WTC11 (cell line): ENCODE data around the gene STEAP1B. TPM values are rescaled to one million over a fixed set of nuclear protein-coding genes. Genes with fewer than 3 reads are reported as not detected.

Source experiments
- ATAC-seq: fragments of 200-7000 bp; cut with Tn5 transposase; 2 replicates; pipeline ENCODE4 v1.10.0; 2021; ENCODE audit warnings: mild to moderate bottlenecking, moderate library complexity
- CTCF ChIA-PET: fragments of 300-600 bp; sonication (Branson Sonifier 250); formaldehyde crosslinking; loops from one replicate; lab custom pipeline; 2021; ENCODE audit warnings: antibody characterized with exemption; lab: Charles Lee
- POLR2A ChIA-PET: fragments of 350-600 bp; sonication (Branson Sonifier 250); formaldehyde crosslinking; loops from one replicate; lab custom pipeline; 2021; ENCODE audit warnings: antibody characterized with exemption; lab: Charles Lee
- DNase-seq: peaks from one replicate; pipeline ENCODE4 v3.0.0; 2021; ENCODE audit warnings: low spot score
- H3K27ac Mint-ChIP-seq: 2 replicates; pipeline ENCODE4 v1.8.0; 2021; ENCODE audit warnings: mixed read lengths
- H3K27me3 Mint-ChIP-seq: 2 replicates; pipeline ENCODE4 v1.8.0; 2021; ENCODE audit warnings: low read depth, mild to moderate bottlenecking, moderate library complexity, mixed read lengths
- H3K36me3 Mint-ChIP-seq: 2 replicates; pipeline ENCODE4 v1.8.0; 2021; ENCODE audit warnings: mixed read lengths
- H3K4me1 Mint-ChIP-seq: 2 replicates; pipeline ENCODE4 v1.8.0; 2022; ENCODE audit warnings: mixed read lengths
- H3K4me3 Mint-ChIP-seq: 2 replicates; pipeline ENCODE4 v1.8.0; 2021; ENCODE audit warnings: mild to moderate bottlenecking, moderate library complexity, mixed read lengths
- H3K9me3 Mint-ChIP-seq: 2 replicates; pipeline ENCODE4 v1.8.0; 2021; ENCODE audit warnings: mixed read lengths
- AFF4 ChIP-seq: sonication (generic); formaldehyde crosslinking; IDR thresholded peaks from 2 replicates; pipeline ENCODE4 v1.8.1; 2023; ENCODE audit warnings: mild to moderate bottlenecking, missing genetic modification reagents, borderline replicate concordance
- CTCF ChIP-seq: fragments of 200-600 bp; IDR thresholded peaks from 2 replicates; pipeline ENCODE4 v1.8.0; 2022; ENCODE audit warnings: antibody characterized with exemption
- E2F4 ChIP-seq: sonication (generic); formaldehyde crosslinking; IDR thresholded peaks from 2 replicates; pipeline ENCODE4 v1.8.1; 2022; ENCODE audit warnings: low read depth, mild to moderate bottlenecking, moderate library complexity, missing genetic modification reagents, borderline replicate concordance
- GABPB1 ChIP-seq: sonication (generic); formaldehyde crosslinking; IDR thresholded peaks from 2 replicates; pipeline ENCODE4 v1.8.1; 2023; ENCODE audit warnings: mild to moderate bottlenecking, missing genetic modification reagents
- KAT7 ChIP-seq: sonication (generic); formaldehyde crosslinking; IDR thresholded peaks from 2 replicates; pipeline ENCODE4 v1.8.1; 2023; ENCODE audit warnings: missing genetic modification reagents, mild to moderate bottlenecking, borderline replicate concordance
- NR1H2 ChIP-seq: sonication (generic); formaldehyde crosslinking; IDR thresholded peaks from 2 replicates; pipeline ENCODE4 v1.9.0; 2021; ENCODE audit warnings: mild to moderate bottlenecking, moderate library complexity, missing genetic modification reagents
- NR2C2 ChIP-seq: sonication (generic); formaldehyde crosslinking; IDR thresholded peaks from 2 replicates; pipeline ENCODE4 v1.8.0; 2022; ENCODE audit warnings: mild to moderate bottlenecking, missing genetic modification reagents
- PRDM15 ChIP-seq: sonication (generic); formaldehyde crosslinking; IDR thresholded peaks from 2 replicates; pipeline ENCODE4 v1.8.0; 2022; ENCODE audit warnings: missing genetic modification reagents
- SMAD4 ChIP-seq: sonication (generic); formaldehyde crosslinking; IDR thresholded peaks from 2 replicates; pipeline ENCODE4 v1.8.0; 2022; ENCODE audit warnings: mild to moderate bottlenecking, missing genetic modification reagents
- total RNA-seq: library from RNA; stranded (reverse); gene quantifications from 3 replicates; pipeline ENCODE4 v1.2.3, GENCODE V29; 2021
- TF ChIP-seq, protein P1 (sequence below): sonication (generic); formaldehyde crosslinking; IDR thresholded peaks from 2 replicates; pipeline ENCODE4 v1.8.1; 2023; ENCODE audit warnings: mild to moderate bottlenecking, missing genetic modification reagents
- TF ChIP-seq, protein P2 (sequence below): fragments of 250-450 bp; sonication (Bioruptor Pico); IDR thresholded peaks from 2 replicates; pipeline ENCODE4 v1.8.0; 2021; ENCODE audit warnings: mild to moderate bottlenecking

Gene STEAP1B
- total RNA-seq, 1 experiment from 2014 or later = 5.5 TPM

DNA sequence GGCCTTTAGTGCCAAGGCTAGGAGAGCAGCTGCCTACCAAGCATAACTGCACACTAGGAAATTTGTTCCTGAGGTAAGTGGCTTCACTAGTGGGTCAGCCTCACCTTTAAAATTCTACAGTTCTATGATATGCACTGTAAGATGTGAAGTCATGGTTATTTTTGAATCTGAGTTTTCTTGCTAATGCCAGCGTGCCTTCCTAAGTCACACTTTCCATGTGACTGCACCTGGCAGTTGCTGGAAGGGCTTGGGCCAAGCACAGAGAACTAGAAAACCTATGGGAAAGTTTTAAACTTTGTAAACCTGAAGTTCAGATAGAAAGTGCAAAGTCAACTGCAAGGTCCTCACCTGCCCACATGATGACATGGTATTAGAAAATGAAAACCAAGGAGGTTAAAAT, 42.5 kb downstream of the STEAP1B start:
- ChIA-PET POLR2A (interaction anchor here (1.0 kb wide), 1 partner anchor 12 kb away, joined by 3 read pairs; no protein-coding TSS in a partner anchor), CTCF (interaction anchor here (2.2 kb wide), 1 partner anchor 348 kb away, joined by 9 read pairs; no protein-coding TSS in a partner anchor)
- H3K4me3 Mint-ChIP-seq = no peak overlapping the region
- no peak for DNase-seq
- no peaks in the 10 kb centered on the region for H3K27me3 Mint-ChIP-seq
- peaks cover 8% of the 10 kb centered on the region for H3K4me1 Mint-ChIP-seq
- H3K9me3 Mint-ChIP-seq = no peaks in the 10 kb centered on the region
- H3K36me3 Mint-ChIP-seq = no peaks in the 10 kb centered on the region
- TF ChIP-seq E2F4 (CRISPR knock-in tag) = no peak
- TF ChIP-seq CTCF = no peak
- TF ChIP-seq, protein P1, sequence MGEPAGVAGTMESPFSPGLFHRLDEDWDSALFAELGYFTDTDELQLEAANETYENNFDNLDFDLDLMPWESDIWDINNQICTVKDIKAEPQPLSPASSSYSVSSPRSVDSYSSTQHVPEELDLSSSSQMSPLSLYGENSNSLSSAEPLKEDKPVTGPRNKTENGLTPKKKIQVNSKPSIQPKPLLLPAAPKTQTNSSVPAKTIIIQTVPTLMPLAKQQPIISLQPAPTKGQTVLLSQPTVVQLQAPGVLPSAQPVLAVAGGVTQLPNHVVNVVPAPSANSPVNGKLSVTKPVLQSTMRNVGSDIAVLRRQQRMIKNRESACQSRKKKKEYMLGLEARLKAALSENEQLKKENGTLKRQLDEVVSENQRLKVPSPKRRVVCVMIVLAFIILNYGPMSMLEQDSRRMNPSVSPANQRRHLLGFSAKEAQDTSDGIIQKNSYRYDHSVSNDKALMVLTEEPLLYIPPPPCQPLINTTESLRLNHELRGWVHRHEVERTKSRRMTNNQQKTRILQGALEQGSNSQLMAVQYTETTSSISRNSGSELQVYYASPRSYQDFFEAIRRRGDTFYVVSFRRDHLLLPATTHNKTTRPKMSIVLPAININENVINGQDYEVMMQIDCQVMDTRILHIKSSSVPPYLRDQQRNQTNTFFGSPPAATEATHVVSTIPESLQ (CRISPR knock-in tag) = no peak
- no peak for TF ChIP-seq PRDM15 (CRISPR knock-in tag)
- no peak for TF ChIP-seq NR2C2 (CRISPR knock-in tag)
- no peak for TF ChIP-seq KAT7
- TF ChIP-seq GABPB1 (CRISPR knock-in tag) = no peak
- no peak for TF ChIP-seq AFF4 (CRISPR knock-in tag)
- TF ChIP-seq NR1H2 (CRISPR knock-in tag) = no peak
- TF ChIP-seq SMAD4 = no peak
- TF ChIP-seq, protein P2, sequence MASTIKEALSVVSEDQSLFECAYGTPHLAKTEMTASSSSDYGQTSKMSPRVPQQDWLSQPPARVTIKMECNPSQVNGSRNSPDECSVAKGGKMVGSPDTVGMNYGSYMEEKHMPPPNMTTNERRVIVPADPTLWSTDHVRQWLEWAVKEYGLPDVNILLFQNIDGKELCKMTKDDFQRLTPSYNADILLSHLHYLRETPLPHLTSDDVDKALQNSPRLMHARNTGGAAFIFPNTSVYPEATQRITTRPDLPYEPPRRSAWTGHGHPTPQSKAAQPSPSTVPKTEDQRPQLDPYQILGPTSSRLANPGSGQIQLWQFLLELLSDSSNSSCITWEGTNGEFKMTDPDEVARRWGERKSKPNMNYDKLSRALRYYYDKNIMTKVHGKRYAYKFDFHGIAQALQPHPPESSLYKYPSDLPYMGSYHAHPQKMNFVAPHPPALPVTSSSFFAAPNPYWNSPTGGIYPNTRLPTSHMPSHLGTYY (CRISPR knock-in tag) = no peak
- H3K27ac Mint-ChIP-seq = no peak overlapping the region
- no peak for ATAC-seq
